Stimulated activated CD8-positive, alpha-beta memory T cell treated with anti-CD3 and anti-CD28 coated beads, Interleukin-7, amount 100 ng/mL, for 24 hours (primary cell): ENCODE results near the gene ATP11A.

Experiments
- DNase-seq: peaks from one replicate; pipeline ENCODE4 v3.0.0-alpha.2; 2020; ENCODE audit warnings: low read depth

The ATP11A gene

GRCh38 chr13:112723771-112724170 is 33.9 kb downstream of the ATP11A start:
- no peak for DNase-seq

- DNase-seq, result no peak
Observed at GRCh38 chr13:112724788-112725345, 35.0 kb downstream of the ATP11A start.

- no peak for DNase-seq
Observed at GRCh38 chr13:112725346-112726015, 35.6 kb downstream of the ATP11A start.

GRCh38 chr13:112726016-112726767 is 36.4 kb downstream of the ATP11A start:
- no peak for DNase-seq

GRCh38 chr13:112727581-112727980 is 37.7 kb downstream of the ATP11A start:
- DNase-seq, result no peak

- DNase-seq, result no peak
Observed at GRCh38 chr13:112728375-112729126, 38.7 kb downstream of the ATP11A start.

GRCh38 chr13:112729408-112729807 is 39.6 kb downstream of the ATP11A start:
- no peak for DNase-seq

GRCh38 chr13:112730157-112730671 is 40.4 kb downstream of the ATP11A start:
- DNase-seq, result no peak

- DNase-seq, result no peak
Observed at GRCh38 chr13:112731667-112732616, 42.1 kb downstream of the ATP11A start.

- no peak for DNase-seq
Observed at GRCh38 chr13:112732679-112733078, 42.8 kb downstream of the ATP11A start.

GRCh38 chr13:112733112-112733511 is 43.3 kb downstream of the ATP11A start:
- no peak for DNase-seq

GRCh38 chr13:112733661-112734379 is 44.0 kb downstream of the ATP11A start:
- no peak for DNase-seq

- DNase-seq, result no peak
Observed at GRCh38 chr13:112734696-112735547, 45.1 kb downstream of the ATP11A start.

GRCh38 chr13:112735791-112736190 is 46.0 kb downstream of the ATP11A start:
- no peak for DNase-seq

GRCh38 chr13:112737294-112737693 is 47.5 kb downstream of the ATP11A start:
- no peak for DNase-seq

GRCh38 chr13:112738606-112739005 is 48.8 kb downstream of the ATP11A start:
- no peak for DNase-seq

- DNase-seq, result no peak
Observed at GRCh38 chr13:112740502-112741131, 50.8 kb downstream of the ATP11A start.

- no peak for DNase-seq
Observed at GRCh38 chr13:112741185-112741755, 51.4 kb downstream of the ATP11A start.
